ENCODE results near the gene SLC34A1.

The SLC34A1 gene

DNA sequence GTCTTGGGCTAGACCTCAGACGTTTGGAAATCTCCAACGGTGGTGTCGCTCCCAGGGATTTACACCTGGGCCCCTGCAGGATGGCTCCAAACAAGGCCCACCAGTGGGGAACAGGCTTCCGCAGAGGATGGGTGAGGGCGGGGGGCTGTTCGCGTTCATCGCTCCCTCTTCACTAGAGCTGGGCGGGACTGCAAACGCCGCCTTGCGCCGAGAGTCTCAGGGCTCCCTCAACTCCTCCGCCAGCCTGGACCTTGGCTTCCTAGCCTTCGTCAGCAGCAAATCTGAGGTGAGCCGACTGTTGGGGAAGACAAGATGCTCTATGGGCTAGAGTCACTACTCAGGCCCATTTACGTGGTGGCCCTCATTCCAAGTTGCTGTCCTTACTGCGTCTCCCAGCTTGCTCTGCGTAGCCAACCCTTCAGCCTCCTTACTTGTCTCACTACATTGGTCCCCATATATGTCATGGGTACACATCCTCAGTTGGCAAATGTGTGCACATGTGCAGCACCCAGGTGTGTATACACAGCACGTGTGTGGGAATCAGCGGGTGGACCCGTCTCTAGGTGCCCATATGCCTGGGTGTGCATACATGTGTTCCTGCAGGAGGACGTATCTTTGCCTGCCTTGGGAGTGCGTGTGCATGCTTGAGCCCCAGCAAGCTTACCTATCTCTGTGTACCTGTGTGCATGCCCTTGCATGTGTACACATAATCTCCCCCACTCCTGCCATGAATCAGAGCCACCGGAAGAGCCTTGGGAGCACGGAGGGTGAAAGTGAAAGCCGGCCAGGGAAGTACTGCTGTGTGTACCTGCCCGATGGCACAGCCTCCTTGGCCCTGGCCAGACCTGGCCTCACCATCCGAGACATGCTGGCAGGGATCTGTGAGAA, 16.0 kb upstream of the SLC34A1 start:
- peaks cover 13% of the 10 kb centered on the region for H3K79me2 ChIP-seq (ENCODE audit: low read length)
- H3K4me3 ChIP-seq (ENCODE audit: low read length) = no peak overlapping the region
- 0 out of 2 replicates have a peak, but pooled peaks cover 6% of the 10 kb centered on the region for H4K20me1 ChIP-seq (ENCODE audit: insufficient read depth, low read length)
- H2AFZ ChIP-seq (ENCODE audit: low read length) = no peak overlapping the region
- peaks cover 35% of the 10 kb centered on the region for H3K4me1 ChIP-seq (ENCODE audit: low read length)
- TF ChIP-seq, protein P1, sequence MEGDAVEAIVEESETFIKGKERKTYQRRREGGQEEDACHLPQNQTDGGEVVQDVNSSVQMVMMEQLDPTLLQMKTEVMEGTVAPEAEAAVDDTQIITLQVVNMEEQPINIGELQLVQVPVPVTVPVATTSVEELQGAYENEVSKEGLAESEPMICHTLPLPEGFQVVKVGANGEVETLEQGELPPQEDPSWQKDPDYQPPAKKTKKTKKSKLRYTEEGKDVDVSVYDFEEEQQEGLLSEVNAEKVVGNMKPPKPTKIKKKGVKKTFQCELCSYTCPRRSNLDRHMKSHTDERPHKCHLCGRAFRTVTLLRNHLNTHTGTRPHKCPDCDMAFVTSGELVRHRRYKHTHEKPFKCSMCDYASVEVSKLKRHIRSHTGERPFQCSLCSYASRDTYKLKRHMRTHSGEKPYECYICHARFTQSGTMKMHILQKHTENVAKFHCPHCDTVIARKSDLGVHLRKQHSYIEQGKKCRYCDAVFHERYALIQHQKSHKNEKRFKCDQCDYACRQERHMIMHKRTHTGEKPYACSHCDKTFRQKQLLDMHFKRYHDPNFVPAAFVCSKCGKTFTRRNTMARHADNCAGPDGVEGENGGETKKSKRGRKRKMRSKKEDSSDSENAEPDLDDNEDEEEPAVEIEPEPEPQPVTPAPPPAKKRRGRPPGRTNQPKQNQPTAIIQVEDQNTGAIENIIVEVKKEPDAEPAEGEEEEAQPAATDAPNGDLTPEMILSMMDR (IDR thresholded peaks at IDR 0.05; ENCODE audit: low read length) = no peak
- TF ChIP-seq EZH2phosphoT487 (IDR thresholded peaks at IDR 0.05; ENCODE audit: low read length) (no peak), EZH2 (optimal IDR thresholded peaks at IDR 0.05; ENCODE audit: low read depth, low read length) (no peak)
- H3K9me3 ChIP-seq (replicated peaks; ENCODE audit: insufficient read depth, low read length) = no peaks in the 10 kb centered on the region
- peaks cover 18% of the 10 kb centered on the region for H3F3A ChIP-seq (ENCODE audit: insufficient read depth, low read length)
- no peak for DNase-seq
- no peak overlapping the region for H3K27ac ChIP-seq (ENCODE audit: low read length)
- no peaks in the 10 kb centered on the region for H3K9me2 ChIP-seq (replicated peaks; ENCODE audit: insufficient read depth, low read length)
- H3K27me3 ChIP-seq (replicated peaks; ENCODE audit: insufficient read depth, low read length) = no peaks in the 10 kb centered on the region
- no peak overlapping the region for H3K4me2 ChIP-seq (ENCODE audit: low read depth, low read length)
- no peak overlapping the region for H3K9ac ChIP-seq (ENCODE audit: low read length)
- H3K36me3 ChIP-seq (replicated peaks; ENCODE audit: insufficient read depth, low read length) = no peaks in the 10 kb centered on the region

DNA sequence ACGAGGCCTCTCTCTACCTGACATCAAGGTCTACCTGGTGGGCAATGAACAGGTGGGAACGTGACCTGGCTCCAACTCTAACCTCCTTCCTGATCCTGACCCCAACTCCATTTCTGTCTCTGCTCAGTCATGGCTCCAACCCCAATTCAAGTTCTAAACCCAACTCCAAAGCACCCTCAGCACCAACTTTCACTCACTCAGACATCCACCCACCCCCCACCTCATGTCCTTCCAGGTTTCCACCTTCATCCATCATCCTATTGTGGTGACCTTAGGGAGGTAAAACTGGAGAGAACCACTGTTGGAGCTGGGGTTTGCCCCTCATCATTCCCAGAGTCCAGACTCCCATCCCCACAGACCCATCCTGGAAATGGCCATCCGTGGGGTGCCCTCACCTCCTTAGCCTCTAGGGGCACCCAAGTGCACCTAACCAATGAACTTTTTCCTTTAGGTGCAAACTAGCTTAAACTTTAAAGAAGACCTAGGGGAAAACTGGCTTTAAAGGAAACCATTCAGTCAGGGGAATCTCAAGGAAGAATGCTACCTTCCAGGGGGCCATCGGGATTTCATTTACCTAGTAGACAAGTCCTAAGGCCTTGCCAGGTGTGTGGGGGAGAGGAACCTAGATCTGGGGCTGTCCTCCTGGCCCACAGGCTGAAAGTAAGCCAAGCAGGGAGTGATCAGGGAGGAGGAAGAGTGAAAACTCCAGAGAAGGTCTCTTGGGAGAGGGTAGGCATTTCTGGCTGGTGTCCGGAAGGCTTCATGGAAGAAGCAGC, 15.2 kb upstream of the SLC34A1 start:
- no peaks in the 10 kb centered on the region for H3K27me3 ChIP-seq (replicated peaks; ENCODE audit: insufficient read depth, low read length)
- no peaks in the 10 kb centered on the region for H3K9me2 ChIP-seq (replicated peaks; ENCODE audit: insufficient read depth, low read length)
- H2AFZ ChIP-seq (ENCODE audit: low read length) = no peak overlapping the region
- H3K36me3 ChIP-seq (replicated peaks; ENCODE audit: insufficient read depth, low read length) = no peaks in the 10 kb centered on the region
- peaks cover 35% of the 10 kb centered on the region for H3K4me1 ChIP-seq (ENCODE audit: low read length)
- peak overlapping the region; percentile 50; the same call in 1 of the 2 replicates for H3K4me2 ChIP-seq (ENCODE audit: low read depth, low read length)
- TF ChIP-seq EZH2phosphoT487 (IDR thresholded peaks at IDR 0.05; ENCODE audit: low read length) = no peak
- TF ChIP-seq EZH2 (optimal IDR thresholded peaks at IDR 0.05; ENCODE audit: low read depth, low read length) = no peak
- TF ChIP-seq, protein P1 (IDR thresholded peaks at IDR 0.05; ENCODE audit: low read length) = peak; percentile 87
- H3K9ac ChIP-seq (ENCODE audit: low read length) = no peak overlapping the region
- peak; percentile 47 for DNase-seq
- peak overlapping the region; percentile 39; the same call in 1 of the 2 replicates for H3K27ac ChIP-seq (ENCODE audit: low read length)
- no peak overlapping the region for H3K4me3 ChIP-seq (ENCODE audit: low read length)
- peaks cover 5% of the 10 kb centered on the region for H3K79me2 ChIP-seq (ENCODE audit: low read length)
- peaks cover 18% of the 10 kb centered on the region for H3F3A ChIP-seq (ENCODE audit: insufficient read depth, low read length)
- no peaks in the 10 kb centered on the region for H3K9me3 ChIP-seq (replicated peaks; ENCODE audit: insufficient read depth, low read length)
- 0 out of 2 replicates have a peak, but pooled peaks cover 4% of the 10 kb centered on the region for H4K20me1 ChIP-seq (ENCODE audit: insufficient read depth, low read length)

DNA sequence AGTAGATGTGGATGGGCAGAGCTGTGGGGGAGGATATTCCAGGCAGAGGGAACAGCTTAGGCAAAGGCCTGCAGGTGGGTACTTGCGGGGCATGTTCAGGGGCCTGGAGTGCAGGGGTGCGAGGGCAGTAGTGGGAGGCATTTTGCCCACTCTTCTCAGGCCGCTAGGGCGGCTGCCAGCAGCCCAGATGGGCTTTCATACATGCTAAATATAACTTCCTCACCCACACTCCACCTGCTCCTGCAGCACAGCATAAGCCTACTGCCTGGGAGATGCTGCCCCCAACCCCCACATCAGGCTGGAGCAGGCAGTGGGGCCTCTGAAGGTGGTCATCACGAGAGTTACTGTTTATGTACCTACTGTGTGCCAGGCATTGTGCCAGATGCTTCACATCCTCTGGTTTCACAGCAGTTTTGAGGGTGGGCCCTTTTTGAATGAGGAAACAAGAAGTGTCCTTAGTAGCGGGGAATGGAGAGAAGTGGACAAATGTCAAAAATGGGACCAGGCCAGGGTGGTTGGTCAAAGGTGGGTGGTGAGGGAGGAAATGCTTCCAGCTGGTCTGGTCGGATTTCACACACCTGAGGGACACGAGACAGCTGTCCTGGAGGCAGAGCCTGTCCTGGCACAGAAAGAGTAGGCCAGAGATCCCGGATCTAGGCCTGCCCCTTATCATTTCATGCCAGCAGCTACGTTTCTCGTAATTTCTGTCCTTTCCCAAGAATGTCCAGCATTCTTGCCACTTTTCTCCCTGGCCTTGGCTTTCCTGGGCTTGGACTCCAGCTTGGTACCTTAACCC, 14.4 kb upstream of the SLC34A1 start:
- Histone ChIP-seq H3K4me1 (ENCODE audit: low read length) (peaks cover 35% of the 10 kb centered on the region), H3K27ac (ENCODE audit: low read length) (peak overlapping the region; percentile 39; the same call in 1 of the 2 replicates), H3K9me3 (replicated peaks; ENCODE audit: insufficient read depth, low read length) (no peaks in the 10 kb centered on the region), H3F3A (ENCODE audit: insufficient read depth, low read length) (peaks cover 18% of the 10 kb centered on the region), H3K4me2 (ENCODE audit: low read depth, low read length) (peak overlapping the region; percentile 50), H3K36me3 (replicated peaks; ENCODE audit: insufficient read depth, low read length) (no peaks in the 10 kb centered on the region), H3K9me2 (replicated peaks; ENCODE audit: insufficient read depth, low read length) (no peaks in the 10 kb centered on the region), H3K4me3 (ENCODE audit: low read length) (no peak overlapping the region), H3K9ac (ENCODE audit: low read length) (0 out of 2 replicates have a peak overlapping the region, but pooled peaks have one; percentile 13), H3K79me2 (ENCODE audit: low read length) (no peaks in the 10 kb centered on the region), H3K27me3 (replicated peaks; ENCODE audit: insufficient read depth, low read length) (no peaks in the 10 kb centered on the region), H4K20me1 (ENCODE audit: insufficient read depth, low read length) (no peaks in the 10 kb centered on the region), H2AFZ (ENCODE audit: low read length) (no peak overlapping the region)
- TF ChIP-seq EZH2phosphoT487 (IDR thresholded peaks at IDR 0.05; ENCODE audit: low read length) = no peak
- no peak for TF ChIP-seq EZH2 (optimal IDR thresholded peaks at IDR 0.05; ENCODE audit: low read depth, low read length)
- TF ChIP-seq, protein P1 (IDR thresholded peaks at IDR 0.05; ENCODE audit: low read length) = no peak
- DNase-seq = no peak

All from MM.1S (cell line).